Coronary artery (tissue), 2 donors: Measurements from ENCODE around the gene GANAB.

Source experiments
- DNase-seq: peaks from one replicate; pipeline ENCODE4 v3.0.0-alpha.2; 2017; ENCODE audit warnings: low spot score
- H3K27ac ChIP-seq, 2 donors: fragments of 200-600 bp; sonication (generic); one replicate each; pipeline ENCODE4 v1.5.1; 2016 to 2019
- H3K4me3 ChIP-seq: fragments of 200-600 bp; sonication (generic); 2 replicates; pipeline ENCODE4 v1.5.1; 2016; ENCODE audit warnings: mild to moderate bottlenecking, moderate library complexity
- CTCF ChIP-seq: fragments of 200-600 bp; sonication (generic); IDR thresholded peaks from one replicate; pipeline ENCODE4 v1.5.1; 2019; ENCODE audit warnings: antibody characterized with exemption

Gene GANAB

GRCh38 chr11:62673196-62673525 is 26.7 kb upstream of the GANAB start:
- TF ChIP-seq CTCF: no peak
- Histone ChIP-seq H3K4me3 (peak overlapping the region; percentile 89), H3K27ac (no peak overlapping the region)
- DNase-seq: no peak

- DNase-seq: peak; percentile 85
- H3K27ac ChIP-seq: peak within 1 kb of the TSS; percentile 77 to 92
- peak within 1 kb of the TSS; percentile 89 for H3K4me3 ChIP-seq
- no peak for TF ChIP-seq CTCF
These were observed 25.4 kb upstream of the GANAB start, which contains the start of the genes LBHD1 and UQCC3 for GRCh38 chr11:62671608-62672389. TSS of gene LBHD1 (minus strand) at chr11:62672267. CDS start at chr11:62670031, 2,236 bp downstream. TSS of gene UQCC3 (plus strand) at chr11:62671673. CDS start at chr11:62671746, 73 bp downstream.

- Histone ChIP-seq H3K4me3 (peak overlapping the region; percentile 89), H3K27ac (peak overlapping the region; percentile 77 to 92)
- no peak for DNase-seq
- TF ChIP-seq CTCF: no peak
These were observed 24.8 kb upstream of the GANAB start for GRCh38 chr11:62671236-62671607.

- TF ChIP-seq CTCF: no peak
- H3K4me3 ChIP-seq: no peak overlapping the region
- no peak for DNase-seq
- no peak overlapping the region for H3K27ac ChIP-seq
These were observed 23.2 kb upstream of the GANAB start for GRCh38 chr11:62669420-62670161.

GRCh38 chr11:62667460-62667859 is 21.0 kb upstream of the GANAB start:
- H3K27ac ChIP-seq: no peak overlapping the region
- DNase-seq: no peak
- no peak for TF ChIP-seq CTCF
- H3K4me3 ChIP-seq: no peak overlapping the region

- Histone ChIP-seq H3K27ac (peak overlapping the region; percentile 55 to 93), H3K4me3 (peak overlapping the region; percentile 86)
- no peak for TF ChIP-seq CTCF
- DNase-seq: no peak
These were observed 20.0 kb upstream of the GANAB start for GRCh38 chr11:62666259-62666926.
